ENCODE data around the gene CD40.

Gene CD40

GRCh38 chr20:46108435-46108841, 9.7 kb upstream of the CD40 start:
- TF ChIP-seq TAF1 (IDR thresholded peaks at IDR 0.05; ENCODE audit: borderline replicate concordance, insufficient read depth, low read length): no peak
- TF ChIP-seq POLR2AphosphoS5 (IDR thresholded peaks at IDR 0.05; ENCODE audit: low read depth, low read length): no peak
- no peak for TF ChIP-seq FOXP2 (optimal IDR thresholded peaks at IDR 0.05; ENCODE audit: borderline replicate concordance, extremely low read depth, extremely low read length, insufficient read depth)
- no peak for TF ChIP-seq SIN3A (IDR thresholded peaks at IDR 0.05; ENCODE audit: borderline replicate concordance, insufficient read depth, low read length)
- no peak for TF ChIP-seq REST (IDR thresholded peaks at IDR 0.05; ENCODE audit: insufficient read depth in 1 of 2, low read depth in 2 of 2, low read length in 2 of 2)

- no peak for TF ChIP-seq POLR2AphosphoS5 (IDR thresholded peaks at IDR 0.05; ENCODE audit: low read depth, low read length)
- TF ChIP-seq REST (IDR thresholded peaks at IDR 0.05; ENCODE audit: insufficient read depth in 1 of 2, low read depth in 2 of 2, low read length in 2 of 2): no peak
- no peak for TF ChIP-seq FOXP2 (optimal IDR thresholded peaks at IDR 0.05; ENCODE audit: borderline replicate concordance, extremely low read depth, extremely low read length, insufficient read depth)
- no peak for TF ChIP-seq TAF1 (IDR thresholded peaks at IDR 0.05; ENCODE audit: borderline replicate concordance, insufficient read depth, low read length)
- TF ChIP-seq SIN3A (IDR thresholded peaks at IDR 0.05; ENCODE audit: borderline replicate concordance, insufficient read depth, low read length): no peak
Measured at GRCh38 chr20:46108976-46109375, 9.1 kb upstream of the CD40 start.

GRCh38 chr20:46111028-46111835, 6.9 kb upstream of the CD40 start:
- TF ChIP-seq TAF1 (IDR thresholded peaks at IDR 0.05; ENCODE audit: borderline replicate concordance, insufficient read depth, low read length) (no peak), REST (IDR thresholded peaks at IDR 0.05; ENCODE audit: insufficient read depth in 1 of 2, low read depth in 2 of 2, low read length in 2 of 2) (no peak), POLR2AphosphoS5 (IDR thresholded peaks at IDR 0.05; ENCODE audit: low read depth, low read length) (no peak), SIN3A (IDR thresholded peaks at IDR 0.05; ENCODE audit: borderline replicate concordance, insufficient read depth, low read length) (no peak), FOXP2 (optimal IDR thresholded peaks at IDR 0.05; ENCODE audit: borderline replicate concordance, extremely low read depth, extremely low read length, insufficient read depth) (no peak)

GRCh38 chr20:46111836-46112212, 6.3 kb upstream of the CD40 start:
- TF ChIP-seq POLR2AphosphoS5 (IDR thresholded peaks at IDR 0.05; ENCODE audit: low read depth, low read length) (no peak), FOXP2 (optimal IDR thresholded peaks at IDR 0.05; ENCODE audit: borderline replicate concordance, extremely low read depth, extremely low read length, insufficient read depth) (no peak), TAF1 (IDR thresholded peaks at IDR 0.05; ENCODE audit: borderline replicate concordance, insufficient read depth, low read length) (no peak), REST (IDR thresholded peaks at IDR 0.05; ENCODE audit: insufficient read depth in 1 of 2, low read depth in 2 of 2, low read length in 2 of 2) (no peak), SIN3A (IDR thresholded peaks at IDR 0.05; ENCODE audit: borderline replicate concordance, insufficient read depth, low read length) (no peak)
